GM19372 (cell line): ENCODE data around the gene BIRC5.

ENCODE experiments used
- ATAC-seq: cut with Tn5 transposase; IDR thresholded peaks from one replicate; pipeline ENCODE4 v1.9.1; 2021; ENCODE audit warnings: mild to moderate bottlenecking, low read depth, moderate library complexity; ENCODE audit not compliant: unreplicated experiment

BIRC5 gene

GRCh38 chr17:78253946-78254672, 40.1 kb downstream of the BIRC5 start:
- ATAC-seq: peak; percentile 49

DNA sequence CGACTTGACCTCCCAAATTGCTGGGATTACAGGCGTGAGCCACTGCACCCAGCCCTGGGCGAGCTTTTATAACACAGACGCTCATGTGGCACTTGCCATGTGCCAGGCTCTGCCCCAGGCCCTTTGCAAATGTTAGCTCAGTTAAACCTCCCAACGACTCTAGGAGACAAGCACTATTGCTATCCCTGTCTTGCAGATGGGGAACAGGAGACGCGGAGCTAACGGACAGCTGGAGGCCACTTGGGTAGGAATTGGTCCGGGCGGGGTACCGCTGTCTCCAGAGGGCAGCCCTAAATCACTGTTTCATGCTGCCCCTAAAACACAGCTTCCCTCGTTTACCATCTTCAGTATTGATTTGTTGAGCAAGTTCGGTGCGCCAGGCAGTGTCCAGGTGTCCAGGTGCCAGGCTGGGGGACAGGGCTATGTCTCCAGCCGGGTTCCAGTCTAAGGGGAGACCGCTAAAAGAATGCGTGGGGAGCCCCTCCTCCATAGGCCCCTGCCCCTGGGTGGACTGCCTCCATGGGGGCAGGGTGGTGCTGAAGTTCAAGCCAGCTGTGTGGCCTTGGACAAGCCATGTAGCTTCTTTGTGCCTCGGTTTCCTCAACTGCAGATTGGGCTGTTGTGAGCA, 41.1 kb downstream of the BIRC5 start:
- ATAC-seq: no peak

- no peak for ATAC-seq
These were observed 42.1 kb downstream of the BIRC5 start for GRCh38 chr17:78255953-78256706.

DNA sequence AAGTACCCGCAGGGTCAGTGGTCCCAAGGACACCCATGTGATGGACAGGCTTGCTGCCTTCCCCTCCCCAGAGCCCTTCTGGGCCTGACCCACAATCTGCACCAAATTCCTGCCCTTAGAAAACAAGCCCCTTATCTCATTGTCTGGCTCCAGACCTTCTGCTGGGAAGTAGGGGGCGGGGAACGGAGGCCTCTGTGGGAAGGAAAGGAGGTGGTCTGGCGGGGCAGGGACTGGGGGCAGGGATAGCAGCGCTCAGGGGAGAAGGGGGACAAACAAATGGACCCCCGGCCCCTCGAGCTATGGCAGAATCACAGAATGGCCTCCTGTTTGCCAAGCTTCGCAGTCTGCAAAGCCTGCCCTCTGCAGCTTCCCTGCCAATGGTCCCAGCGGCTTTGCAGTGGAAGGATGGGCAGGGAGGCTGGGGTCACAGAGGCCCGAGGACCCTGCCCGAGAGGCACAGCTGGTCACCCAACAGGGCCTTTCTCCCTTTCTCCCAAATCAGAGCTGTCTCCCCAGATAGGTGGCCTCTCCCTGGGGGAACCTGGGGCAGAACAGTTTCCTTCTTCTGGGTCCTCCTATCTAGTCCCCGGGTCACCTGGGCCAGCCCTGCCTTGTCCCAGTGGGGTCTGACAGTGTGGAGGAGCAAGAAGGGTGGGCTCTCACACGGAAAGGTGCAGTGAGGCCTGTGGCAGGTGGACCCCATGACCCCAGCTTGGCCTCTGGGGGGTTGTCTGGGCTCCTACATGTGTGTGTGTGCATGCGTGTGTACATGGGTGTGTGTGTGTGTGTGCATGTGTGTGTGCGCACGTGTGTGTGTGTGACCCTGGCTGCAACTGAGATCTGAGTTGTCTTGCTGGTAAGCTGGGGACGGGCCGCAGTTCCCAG, 42.9 kb downstream of the BIRC5 start:
- ATAC-seq: no peak

DNA sequence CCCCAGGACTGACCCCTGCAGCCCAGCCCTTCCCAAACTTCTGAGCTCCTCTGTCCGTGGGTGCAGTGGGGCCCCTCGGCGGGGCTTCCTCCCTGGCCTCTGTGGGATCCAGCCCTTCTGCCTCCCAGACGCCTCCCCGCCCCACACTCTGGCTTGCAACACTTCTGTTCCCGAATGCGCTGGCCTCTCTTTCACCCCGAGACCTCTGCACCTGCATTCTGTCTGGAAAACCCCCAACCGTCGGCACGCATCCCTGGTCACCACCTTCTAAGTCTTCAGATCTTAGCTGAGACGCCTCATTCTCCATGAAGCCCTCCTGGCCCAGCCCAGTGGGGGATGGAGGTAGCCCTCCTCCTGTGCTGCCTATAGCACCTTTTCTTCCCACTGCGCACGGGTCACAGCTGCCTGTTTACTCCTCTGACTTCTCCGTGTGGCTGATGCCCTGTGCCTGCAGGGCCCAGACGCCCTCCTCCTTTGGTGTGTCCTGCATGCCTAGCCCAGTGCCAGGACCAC, 43.8 kb downstream of the BIRC5 start:
- no peak for ATAC-seq

DNA sequence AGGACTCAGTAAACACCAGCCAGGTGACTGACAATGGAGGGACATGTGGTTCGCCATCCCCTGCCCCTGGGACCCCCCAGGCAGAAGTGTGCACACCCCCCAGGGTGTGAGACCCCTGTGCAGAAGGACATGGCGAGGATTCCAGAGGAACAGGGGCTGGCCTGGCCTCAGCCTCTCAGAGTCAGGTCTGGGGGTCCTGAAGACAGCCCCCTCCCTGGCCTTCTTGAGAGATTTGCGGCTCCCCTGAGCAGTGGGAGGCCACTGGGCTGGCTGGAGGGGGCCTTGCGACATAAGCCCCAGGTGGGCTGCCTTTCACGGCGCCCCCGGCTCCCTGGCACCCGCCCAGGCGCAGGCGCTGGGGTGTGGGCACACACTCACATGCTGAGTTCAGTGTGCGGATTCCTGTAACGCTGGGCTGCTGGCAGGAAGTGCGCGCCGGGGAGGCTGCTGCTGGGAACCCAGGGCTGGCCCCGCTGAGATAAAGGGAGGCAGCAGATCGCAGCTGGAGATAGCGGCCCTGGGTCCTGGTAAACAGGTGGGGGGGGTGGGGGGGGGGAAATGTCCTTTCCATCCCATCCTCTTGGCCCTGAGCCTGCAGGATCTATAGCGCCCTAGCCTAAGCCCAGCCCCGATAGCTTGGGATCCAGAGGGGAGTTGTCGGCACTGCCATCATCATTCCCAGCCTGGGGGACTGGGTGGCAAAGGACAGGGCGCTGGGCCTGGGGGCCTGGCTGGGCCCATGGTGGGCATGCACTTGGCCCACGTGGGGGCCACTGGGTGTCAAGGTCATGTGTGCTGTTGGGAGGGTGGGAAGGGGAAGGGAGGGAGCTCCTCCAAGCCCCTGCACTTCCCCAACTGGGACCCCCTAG, 44.5 kb downstream of the BIRC5 start:
- ATAC-seq: no peak

DNA sequence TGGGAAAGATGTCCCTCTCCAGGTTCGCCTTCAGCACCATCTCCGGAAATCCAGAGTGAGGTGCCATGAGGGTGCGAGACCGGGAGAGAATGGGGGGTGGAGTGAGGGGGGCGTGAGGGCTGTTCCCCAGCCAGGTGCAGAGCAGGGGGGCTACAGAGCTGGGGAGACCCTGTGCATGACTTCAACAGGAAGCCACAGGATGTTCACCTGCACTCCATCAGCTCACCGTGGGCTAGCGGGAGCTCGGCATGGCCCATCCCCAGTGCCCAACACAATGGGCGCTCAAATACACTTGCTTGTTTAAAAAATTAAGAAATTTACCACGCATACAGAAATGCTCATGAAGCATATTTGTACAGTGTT, 45.1 kb downstream of the BIRC5 start:
- no peak for ATAC-seq

- ATAC-seq: no peak
These were observed 49.1 kb downstream of the BIRC5 start for GRCh38 chr17:78263063-78263735.

- no peak for ATAC-seq
These were observed 49.8 kb downstream of the BIRC5 start for GRCh38 chr17:78263736-78264340.

DNA sequence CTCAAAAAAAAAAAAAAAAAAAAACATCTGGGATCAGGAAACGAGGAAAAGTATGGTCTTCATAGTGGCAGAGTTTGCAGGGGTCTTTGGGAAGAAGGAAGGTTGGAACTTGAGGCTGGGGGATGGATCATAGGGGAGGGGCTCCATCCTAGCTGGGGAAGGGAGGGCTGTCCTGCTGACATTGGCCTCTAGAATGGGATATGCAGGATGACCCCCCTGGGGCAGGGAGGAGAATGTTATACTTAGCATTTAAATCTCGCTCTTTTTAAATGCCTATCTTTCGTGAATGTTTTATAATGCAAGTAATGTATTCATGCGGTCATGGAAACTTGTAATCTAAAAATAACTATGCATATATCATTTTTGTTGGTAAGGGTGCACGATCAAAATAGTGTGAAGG, 50.5 kb downstream of the BIRC5 start:
- ATAC-seq: no peak

DNA sequence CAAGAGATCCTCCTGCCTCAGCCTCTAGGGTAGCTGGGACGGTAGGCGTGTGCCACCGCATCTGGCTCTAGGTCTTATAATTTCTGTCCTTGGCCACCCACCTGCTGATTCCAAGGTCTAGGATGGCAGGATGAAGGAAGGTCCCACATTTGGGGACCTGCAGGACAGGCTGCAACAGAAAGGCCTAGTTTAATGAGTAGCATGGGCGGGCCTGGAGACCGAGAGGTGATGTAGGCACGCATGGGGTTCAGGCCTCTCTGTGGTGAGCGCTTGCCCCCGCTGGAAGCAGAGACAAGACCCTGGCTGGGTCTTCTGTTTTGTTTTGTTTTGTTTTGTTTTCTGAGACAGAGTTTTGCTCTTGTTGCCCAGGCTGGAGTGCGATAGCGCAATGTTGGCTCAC, 51.1 kb downstream of the BIRC5 start:
- ATAC-seq: no peak

- ATAC-seq: no peak
These were observed 52.2 kb downstream of the BIRC5 start for GRCh38 chr17:78266231-78266631.

GRCh38 chr17:78266771-78267170, 52.7 kb downstream of the BIRC5 start:
- ATAC-seq: no peak

- ATAC-seq: no peak
These were observed 53.4 kb downstream of the BIRC5 start for GRCh38 chr17:78267253-78268073.

GRCh38 chr17:78268191-78268874, 54.3 kb downstream of the BIRC5 start:
- no peak for ATAC-seq

DNA sequence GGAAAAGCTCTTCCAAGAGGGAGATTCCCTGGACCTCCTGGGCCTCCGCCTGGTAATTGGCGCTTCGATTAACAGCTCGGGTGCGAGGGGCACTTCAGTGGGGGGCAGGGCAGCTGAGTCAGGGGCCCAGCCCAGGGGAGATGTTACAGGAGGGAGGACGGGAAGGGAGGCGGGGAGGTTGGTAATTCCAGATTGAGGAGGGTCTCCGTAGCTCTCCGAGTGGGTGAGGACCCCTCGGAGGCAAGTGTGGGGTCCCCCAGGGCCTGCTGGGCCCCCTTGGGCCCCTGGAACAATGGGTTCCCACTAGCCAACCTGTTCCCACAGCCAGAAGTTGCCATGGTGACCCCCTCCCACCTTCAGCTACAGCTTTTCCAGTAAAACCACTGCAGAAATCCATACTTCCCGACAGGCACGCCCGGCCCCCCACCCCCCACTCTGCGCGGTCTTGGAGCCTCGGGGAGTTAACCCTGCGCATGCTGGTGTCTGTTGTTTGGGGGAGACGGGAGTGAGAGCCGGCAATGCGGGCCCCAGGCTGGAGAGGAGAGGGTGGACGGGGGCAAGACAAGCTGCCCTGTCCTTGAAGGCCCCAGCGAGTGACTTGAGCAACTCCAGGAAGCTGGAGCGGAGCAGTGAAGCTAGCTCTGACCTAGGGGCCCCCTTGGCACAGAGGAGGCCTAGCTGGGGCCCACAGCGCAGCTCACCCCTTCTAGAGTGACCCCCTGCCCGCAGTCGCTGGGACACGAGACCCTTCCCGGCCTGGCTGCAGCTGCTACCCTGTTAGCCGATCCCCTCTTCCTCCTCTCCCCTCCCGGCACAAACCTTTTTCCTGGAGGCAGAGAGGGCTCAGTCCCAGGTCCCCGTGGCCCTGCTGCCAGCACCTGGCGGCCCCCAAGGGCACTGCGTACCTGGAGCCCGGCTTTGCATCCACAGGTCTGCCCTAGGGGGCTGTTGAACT, 55.2 kb downstream of the BIRC5 start:
- no peak for ATAC-seq
